IPS-18a (cell line): ENCODE data around the gene GGPS1.

Experiments
- H3K27ac ChIP-seq: one replicate; pipeline ENCODE4 v1.5.1; 2013; ENCODE audit warnings: low read length
- H3K27me3 ChIP-seq: one replicate; pipeline ENCODE4 v1.6.1; 2013; ENCODE audit warnings: mild to moderate bottlenecking, low read length; ENCODE audit not compliant: control insufficient read depth, insufficient read depth
- H3K36me3 ChIP-seq: one replicate; pipeline ENCODE4 v1.6.1; 2013; ENCODE audit warnings: low read depth, low read length; ENCODE audit not compliant: control insufficient read depth
- H3K4me1 ChIP-seq: one replicate; pipeline ENCODE4 v1.6.1; 2013; ENCODE audit warnings: low read depth, low read length; ENCODE audit not compliant: control insufficient read depth
- H3K4me3 ChIP-seq: one replicate; pipeline ENCODE4 v1.5.1; 2013; ENCODE audit warnings: low read length
- H3K9ac ChIP-seq: one replicate; pipeline ENCODE4 v1.6.1; 2013; ENCODE audit warnings: mild to moderate bottlenecking, low read length, moderate library complexity
- H3K9me3 ChIP-seq: one replicate; pipeline ENCODE4 v1.6.1; 2013; ENCODE audit warnings: low read depth, low read length; ENCODE audit not compliant: control insufficient read depth

The GGPS1 gene

GRCh38 chr1:235291599-235292091, 36.7 kb upstream of the GGPS1 start:
- Histone ChIP-seq H3K9me3 (no peaks in the 10 kb centered on the region), H3K27me3 (no peaks in the 10 kb centered on the region), H3K27ac (no peak overlapping the region), H3K36me3 (no peaks in the 10 kb centered on the region), H3K4me1 (peaks cover 9% of the 10 kb centered on the region), H3K4me3 (no peak overlapping the region), H3K9ac (no peak overlapping the region)

- H3K27me3 ChIP-seq: no peaks in the 10 kb centered on the region
- no peak overlapping the region for H3K4me3 ChIP-seq
- peaks cover 2% of the 10 kb centered on the region for H3K9me3 ChIP-seq
- no peak overlapping the region for H3K9ac ChIP-seq
- H3K4me1 ChIP-seq: no peaks in the 10 kb centered on the region
- H3K36me3 ChIP-seq: no peaks in the 10 kb centered on the region
- no peak overlapping the region for H3K27ac ChIP-seq
Measured at GRCh38 chr1:235292790-235293189, 35.6 kb upstream of the GGPS1 start.

- Histone ChIP-seq H3K36me3 (no peaks in the 10 kb centered on the region), H3K27ac (no peak overlapping the region), H3K27me3 (no peaks in the 10 kb centered on the region), H3K9me3 (peaks cover 2% of the 10 kb centered on the region), H3K9ac (no peak overlapping the region), H3K4me3 (no peak overlapping the region), H3K4me1 (no peaks in the 10 kb centered on the region)
Measured at GRCh38 chr1:235293322-235293942, 34.9 kb upstream of the GGPS1 start.

- Histone ChIP-seq H3K27ac (no peak overlapping the region), H3K9ac (no peak overlapping the region), H3K27me3 (no peaks in the 10 kb centered on the region), H3K9me3 (peaks cover 2% of the 10 kb centered on the region), H3K36me3 (no peaks in the 10 kb centered on the region), H3K4me3 (no peak overlapping the region), H3K4me1 (no peaks in the 10 kb centered on the region)
Measured at GRCh38 chr1:235295902-235296350, 32.4 kb upstream of the GGPS1 start.

GRCh38 chr1:235296729-235297128, 31.6 kb upstream of the GGPS1 start:
- Histone ChIP-seq H3K9ac (no peak overlapping the region), H3K9me3 (peaks cover 2% of the 10 kb centered on the region), H3K27ac (no peak overlapping the region), H3K4me3 (no peak overlapping the region), H3K36me3 (no peaks in the 10 kb centered on the region), H3K4me1 (no peaks in the 10 kb centered on the region), H3K27me3 (no peaks in the 10 kb centered on the region)

- no peak overlapping the region for H3K27ac ChIP-seq
- no peaks in the 10 kb centered on the region for H3K36me3 ChIP-seq
- peaks cover 2% of the 10 kb centered on the region for H3K9me3 ChIP-seq
- no peaks in the 10 kb centered on the region for H3K27me3 ChIP-seq
- H3K9ac ChIP-seq: no peak overlapping the region
- no peaks in the 10 kb centered on the region for H3K4me1 ChIP-seq
- no peak overlapping the region for H3K4me3 ChIP-seq
Measured at GRCh38 chr1:235297579-235297978, 30.8 kb upstream of the GGPS1 start.

GRCh38 chr1:235298758-235299157, 29.6 kb upstream of the GGPS1 start:
- Histone ChIP-seq H3K27me3 (no peaks in the 10 kb centered on the region), H3K9me3 (peaks cover 2% of the 10 kb centered on the region), H3K4me1 (no peaks in the 10 kb centered on the region)

GRCh38 chr1:235299169-235299858, 29.1 kb upstream of the GGPS1 start:
- H3K9ac ChIP-seq: no peak overlapping the region
- H3K4me3 ChIP-seq: no peak overlapping the region
- H3K27ac ChIP-seq: no peak overlapping the region
- H3K27me3 ChIP-seq: no peaks in the 10 kb centered on the region
- H3K36me3 ChIP-seq: no peaks in the 10 kb centered on the region
- no peaks in the 10 kb centered on the region for H3K4me1 ChIP-seq
- peaks cover 2% of the 10 kb centered on the region for H3K9me3 ChIP-seq

More at GRCh38 chr1:235298758-235299157, 29.6 kb upstream of the GGPS1 start:
- Histone ChIP-seq H3K36me3 (no peaks in the 10 kb centered on the region), H3K4me3 (no peak overlapping the region), H3K27ac (no peak overlapping the region), H3K9ac (no peak overlapping the region)

GRCh38 chr1:235302143-235302542, 26.2 kb upstream of the GGPS1 start:
- H3K27ac ChIP-seq: no peak overlapping the region
- no peak overlapping the region for H3K9ac ChIP-seq
- H3K9me3 ChIP-seq: peaks cover 2% of the 10 kb centered on the region
- no peak overlapping the region for H3K4me3 ChIP-seq
- no peaks in the 10 kb centered on the region for H3K4me1 ChIP-seq
- no peaks in the 10 kb centered on the region for H3K27me3 ChIP-seq
- no peaks in the 10 kb centered on the region for H3K36me3 ChIP-seq

GRCh38 chr1:235304549-235305451, 23.6 kb upstream of the GGPS1 start:
- H3K36me3 ChIP-seq: no peaks in the 10 kb centered on the region
- no peaks in the 10 kb centered on the region for H3K27me3 ChIP-seq
- H3K9ac ChIP-seq: no peak overlapping the region
- no peaks in the 10 kb centered on the region for H3K9me3 ChIP-seq
- H3K4me3 ChIP-seq: no peak overlapping the region
- no peaks in the 10 kb centered on the region for H3K4me1 ChIP-seq
- no peak overlapping the region for H3K27ac ChIP-seq
